Measurements from ENCODE around the gene CNKSR3. TPM values are rescaled to one million over a fixed set of nuclear protein-coding genes. Genes with fewer than 3 reads are reported as not detected.
"Not testable (repeated sequence)": the region's sequence is repeated elsewhere in the genome, so short reads cannot be mapped to it uniquely, and the experiment has no call there.

Gene CNKSR3
- total and polyA plus RNA-seq, 3 experiments from 2014 or later = 0.50 to 0.62 TPM; not detected in 1

DNA sequence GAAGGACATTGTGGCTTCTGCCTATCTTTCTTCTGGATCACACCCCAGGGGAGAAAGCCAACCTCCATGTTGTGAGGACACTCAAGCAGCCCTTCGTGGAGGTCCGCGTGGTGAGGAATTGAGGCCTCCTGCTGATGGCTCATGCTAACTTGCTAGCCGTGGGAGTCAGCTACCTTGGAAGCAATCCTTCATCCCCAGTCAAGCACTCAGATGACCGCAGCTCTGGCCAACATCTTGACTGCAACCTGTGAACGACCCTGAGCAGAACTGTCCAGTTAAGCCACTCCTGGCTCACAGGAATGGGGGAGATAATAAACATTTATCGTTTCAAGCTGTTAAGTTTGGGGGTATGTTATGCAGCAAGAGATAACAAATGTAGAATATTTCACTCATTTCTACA lies 10.9 kb upstream of the CNKSR3 start:
- Mint-ChIP-seq H3K27me3 (peaks cover 0 to 11% of the 10 kb centered on the region in 2 donors), H3K4me3 (no peak overlapping the region), H3K9me3 (no peaks in the 10 kb centered on the region), H3K4me1 (no peaks in the 10 kb centered on the region), H3K36me3 (no peaks in the 10 kb centered on the region), H3K27ac (no peak overlapping the region)
- no peaks in the 10 kb centered on the region for H3K27me3 ChIP-seq (ENCODE audit: insufficient read depth, low read length, poor library complexity, severe bottlenecking)
- no peak overlapping the region for H3K4me3 ChIP-seq (ENCODE audit: low read length)
- no peak overlapping the region for H3K27ac ChIP-seq (ENCODE audit: low read depth, low read length)
- H3K9me3 ChIP-seq (ENCODE audit: low read length) = no peaks in the 10 kb centered on the region
- no peaks in the 10 kb centered on the region for H3K4me1 ChIP-seq (ENCODE audit: insufficient read depth, low read length)
- DNase-seq = no peak
- no peaks in the 10 kb centered on the region for H3K36me3 ChIP-seq (ENCODE audit: insufficient read depth, low read length)
- ChIA-PET CTCF (no interaction called here), POLR2A (no interaction called here)

DNA sequence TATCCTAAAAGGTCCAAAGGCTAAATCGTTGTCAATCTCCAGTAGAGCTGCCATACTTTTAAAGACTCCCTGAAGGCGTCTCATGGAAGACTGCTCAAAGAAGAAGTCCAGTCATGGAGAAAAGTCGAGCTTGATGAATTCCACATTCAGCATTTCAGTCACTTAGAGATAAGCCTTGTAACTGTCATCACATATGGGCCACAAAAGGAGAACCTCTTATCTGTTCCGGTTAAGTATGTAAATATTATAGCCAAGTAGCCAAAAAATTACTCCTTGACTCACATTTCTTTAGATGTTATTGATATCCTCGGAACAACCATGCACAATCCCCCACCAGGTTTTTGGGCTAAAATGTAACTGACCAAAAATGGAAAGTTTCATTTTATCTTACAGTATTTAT lies 9.8 kb upstream of the CNKSR3 start:
- POLR2A ChIA-PET = no interaction called here

DNA sequence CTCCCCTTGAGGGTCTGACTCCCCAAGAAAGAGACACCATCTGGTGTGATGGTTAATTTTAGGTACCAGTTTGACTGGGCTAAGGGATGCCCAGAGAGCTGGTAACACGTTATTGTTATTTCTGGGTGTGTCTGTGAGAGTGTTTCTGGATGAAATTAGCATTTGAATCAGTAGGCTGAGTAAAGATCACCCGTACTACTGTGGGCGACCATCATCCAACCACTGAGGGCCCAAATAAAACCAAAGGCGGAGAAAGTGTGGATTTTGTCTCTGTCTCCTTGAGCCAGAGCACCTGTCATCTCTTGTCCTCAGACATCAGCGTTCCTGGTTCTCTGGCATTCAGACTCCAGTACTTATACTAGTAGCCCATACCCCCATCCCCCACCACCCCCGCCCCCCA lies 7.9 kb upstream of the CNKSR3 start:
- Mint-ChIP-seq H3K9me3 (no peaks in the 10 kb centered on the region), H3K27me3 (peaks cover 4 to 30% of the 10 kb centered on the region in 2 donors), H3K4me1 (no peaks in the 10 kb centered on the region), H3K36me3 (no peaks in the 10 kb centered on the region), H3K4me3 (no peak overlapping the region), H3K27ac (no peak overlapping the region)
- no peaks in the 10 kb centered on the region for H3K9me3 ChIP-seq (ENCODE audit: low read length)
- H3K27me3 ChIP-seq (ENCODE audit: insufficient read depth, low read length, poor library complexity, severe bottlenecking) = no peaks in the 10 kb centered on the region
- H3K4me3 ChIP-seq (ENCODE audit: low read length) = no peak overlapping the region
- no peak overlapping the region for H3K27ac ChIP-seq (ENCODE audit: low read depth, low read length)
- DNase-seq = no peak
- no peaks in the 10 kb centered on the region for H3K4me1 ChIP-seq (ENCODE audit: insufficient read depth, low read length)
- ChIA-PET POLR2A (no interaction called here), CTCF (no interaction called here)
- no peaks in the 10 kb centered on the region for H3K36me3 ChIP-seq (ENCODE audit: insufficient read depth, low read length)

More for the DNA sequence above, 9.8 kb upstream of the CNKSR3 start:
- DNase-seq = no peak
- H3K4me3 Mint-ChIP-seq = no peak overlapping the region
- Histone ChIP-seq H3K4me3 (ENCODE audit: low read length) (no peak overlapping the region), H3K36me3 (ENCODE audit: insufficient read depth, low read length) (no peaks in the 10 kb centered on the region), H3K27ac (ENCODE audit: low read depth, low read length) (no peak overlapping the region), H3K4me1 (ENCODE audit: insufficient read depth, low read length) (no peaks in the 10 kb centered on the region), H3K27me3 (ENCODE audit: insufficient read depth, low read length, poor library complexity, severe bottlenecking) (no peaks in the 10 kb centered on the region), H3K9me3 (ENCODE audit: low read length) (no peaks in the 10 kb centered on the region)
- H3K27ac Mint-ChIP-seq = no peak overlapping the region
- H3K27me3 Mint-ChIP-seq = peaks cover 4 to 20% of the 10 kb centered on the region in 2 donors
- H3K36me3 Mint-ChIP-seq = no peaks in the 10 kb centered on the region
- CTCF ChIA-PET = no interaction called here
- H3K4me1 Mint-ChIP-seq = no peaks in the 10 kb centered on the region
- no peaks in the 10 kb centered on the region for H3K9me3 Mint-ChIP-seq

DNA sequence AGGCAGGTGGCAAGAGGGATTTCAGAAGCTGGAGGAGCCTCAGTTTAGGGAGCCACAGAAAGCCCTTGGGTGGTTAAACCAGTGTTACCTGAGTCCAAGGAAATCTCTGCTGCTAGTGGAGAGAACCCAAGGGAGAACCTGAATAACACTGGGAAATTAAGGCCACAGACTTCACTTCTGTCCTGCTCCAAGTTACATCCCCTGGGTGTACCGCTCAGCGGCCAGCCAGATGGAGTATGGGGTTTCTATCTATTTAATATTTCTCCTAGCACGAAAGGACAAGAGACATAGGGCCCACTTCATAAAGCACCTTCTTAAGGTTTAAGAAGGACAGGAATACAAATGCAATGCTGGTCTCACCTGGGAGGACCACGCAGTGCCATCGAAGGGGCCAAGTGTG lies 5.8 kb upstream of the CNKSR3 start:
- Mint-ChIP-seq H3K4me1 (peaks cover 0 to 4% (median 4%) of the 10 kb centered on the region in 3 donors), H3K27me3 (peaks cover 15 to 46% of the 10 kb centered on the region in 2 donors), H3K9me3 (no peaks in the 10 kb centered on the region), H3K36me3 (no peaks in the 10 kb centered on the region), H3K4me3 (no peak overlapping the region), H3K27ac (no peak overlapping the region)
- Histone ChIP-seq H3K27me3 (ENCODE audit: insufficient read depth, low read length, poor library complexity, severe bottlenecking) (no peaks in the 10 kb centered on the region), H3K36me3 (ENCODE audit: insufficient read depth, low read length) (no peaks in the 10 kb centered on the region), H3K9me3 (ENCODE audit: low read length) (no peaks in the 10 kb centered on the region), H3K4me1 (ENCODE audit: insufficient read depth, low read length) (no peaks in the 10 kb centered on the region), H3K4me3 (ENCODE audit: low read length) (no peak overlapping the region), H3K27ac (ENCODE audit: low read depth, low read length) (no peak overlapping the region)
- POLR2A ChIA-PET = no interaction called here
- DNase-seq = no peak
- CTCF ChIA-PET = no interaction called here

DNA sequence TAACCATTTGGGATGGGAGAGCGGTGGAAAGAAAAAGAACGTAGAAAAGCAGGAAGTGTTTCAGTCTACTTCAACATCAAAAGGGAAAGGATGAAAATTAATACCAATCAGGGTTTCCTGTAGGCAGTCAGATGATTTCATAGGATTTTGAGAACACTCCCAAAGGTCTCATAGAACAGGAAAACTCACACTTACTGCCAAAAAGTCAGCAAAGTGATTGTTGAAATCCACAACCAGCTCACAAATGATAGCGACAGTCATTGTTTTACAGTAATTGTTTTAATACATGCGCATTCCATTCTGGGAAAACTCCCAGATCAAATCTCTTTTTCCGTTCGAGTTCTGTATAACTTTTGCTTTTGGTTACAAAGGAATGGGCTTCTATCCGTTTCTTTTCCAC lies 5.3 kb upstream of the CNKSR3 start:
- no peaks in the 10 kb centered on the region for H3K9me3 Mint-ChIP-seq
- Histone ChIP-seq H3K36me3 (ENCODE audit: insufficient read depth, low read length) (no peaks in the 10 kb centered on the region), H3K4me3 (ENCODE audit: low read length) (no peak overlapping the region), H3K9me3 (ENCODE audit: low read length) (no peaks in the 10 kb centered on the region), H3K4me1 (ENCODE audit: insufficient read depth, low read length) (no peaks in the 10 kb centered on the region), H3K27me3 (ENCODE audit: insufficient read depth, low read length, poor library complexity, severe bottlenecking) (no peaks in the 10 kb centered on the region), H3K27ac (ENCODE audit: low read depth, low read length) (no peak overlapping the region)
- H3K4me1 Mint-ChIP-seq = peaks cover 2 to 5% (median 4%) of the 10 kb centered on the region in 3 donors
- peaks cover 17 to 48% of the 10 kb centered on the region in 2 donors for H3K27me3 Mint-ChIP-seq
- ChIA-PET CTCF (no interaction called here), POLR2A (no interaction called here)
- H3K36me3 Mint-ChIP-seq = no peaks in the 10 kb centered on the region
- DNase-seq = no peak
- no peak overlapping the region for H3K27ac Mint-ChIP-seq
- no peak overlapping the region for H3K4me3 Mint-ChIP-seq

DNA sequence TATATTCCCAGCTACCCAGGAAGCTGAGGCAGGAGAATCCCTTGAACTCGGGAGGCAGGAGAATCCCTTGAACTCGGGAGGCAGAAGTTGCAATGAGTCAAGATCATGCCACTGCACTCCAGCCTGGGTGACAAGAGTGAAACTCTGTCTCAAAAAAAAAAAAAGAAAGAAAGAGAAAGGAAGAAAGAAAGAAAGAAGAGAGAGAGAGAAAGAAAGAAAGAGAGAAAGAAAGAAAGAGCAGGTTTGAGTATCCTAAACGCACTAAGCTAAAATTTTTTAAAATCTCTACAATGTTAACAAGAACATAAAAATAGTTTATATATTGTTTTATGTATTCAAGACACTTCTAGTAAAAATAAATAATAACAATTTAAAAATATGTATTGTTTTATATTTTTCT lies 4.6 kb upstream of the CNKSR3 start:
- H3K9me3 Mint-ChIP-seq = not testable (repeated sequence)

DNA sequence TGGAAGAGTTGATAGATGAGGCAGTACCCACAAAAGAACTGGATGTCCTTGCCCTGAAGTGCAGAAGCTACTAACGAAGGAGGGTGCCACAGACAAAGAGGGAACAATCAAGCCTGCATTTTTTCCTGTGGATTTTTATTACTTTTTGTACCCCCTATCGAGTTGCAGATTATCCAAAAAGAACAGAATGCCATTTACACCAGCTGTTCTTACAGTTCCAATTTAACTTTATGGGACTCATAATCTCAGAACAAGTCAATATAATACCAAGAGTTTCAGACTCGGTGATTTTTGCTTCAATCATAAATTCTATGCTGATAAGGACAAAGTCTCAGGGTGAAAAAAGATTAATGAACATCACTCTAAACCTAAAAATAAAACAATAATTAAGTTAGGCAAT lies 4.0 kb upstream of the CNKSR3 start:
- ChIA-PET POLR2A (no interaction called here), CTCF (no interaction called here)
- no peaks in the 10 kb centered on the region for H3K9me3 Mint-ChIP-seq
- no peaks in the 10 kb centered on the region for H3K36me3 ChIP-seq (ENCODE audit: insufficient read depth, low read length)
- no peaks in the 10 kb centered on the region for H3K4me1 ChIP-seq (ENCODE audit: insufficient read depth, low read length)
- H3K4me3 ChIP-seq (ENCODE audit: low read length) = no peak overlapping the region
- no peaks in the 10 kb centered on the region for H3K27me3 ChIP-seq (ENCODE audit: insufficient read depth, low read length, poor library complexity, severe bottlenecking)
- peaks cover 5 to 8% (median 6%) of the 10 kb centered on the region in 3 donors for H3K4me1 Mint-ChIP-seq
- peaks cover 22 to 46% of the 10 kb centered on the region in 2 donors for H3K27me3 Mint-ChIP-seq
- no peak overlapping the region for H3K27ac Mint-ChIP-seq
- no peak for DNase-seq
- no peak overlapping the region for H3K27ac ChIP-seq (ENCODE audit: low read depth, low read length)
- H3K36me3 Mint-ChIP-seq = no peaks in the 10 kb centered on the region
- H3K4me3 Mint-ChIP-seq = no peak overlapping the region
- H3K9me3 ChIP-seq (ENCODE audit: low read length) = no peaks in the 10 kb centered on the region

More for the DNA sequence above, 4.6 kb upstream of the CNKSR3 start:
- H3K27me3 Mint-ChIP-seq = peaks cover 21 to 46% of the 10 kb centered on the region in 2 donors
- H3K4me1 ChIP-seq (ENCODE audit: insufficient read depth, low read length); H3K4me1 Mint-ChIP-seq; H3K36me3 ChIP-seq (ENCODE audit: insufficient read depth, low read length); H3K36me3 Mint-ChIP-seq; H3K27ac Mint-ChIP-seq; H3K4me3 ChIP-seq (ENCODE audit: low read length); H3K27me3 ChIP-seq (ENCODE audit: insufficient read depth, low read length, poor library complexity, severe bottlenecking); H3K4me3 Mint-ChIP-seq; H3K9me3 ChIP-seq (ENCODE audit: low read length); DNase-seq; H3K27ac ChIP-seq (ENCODE audit: low read depth, low read length); POLR2A ChIA-PET; CTCF ChIA-PET: not testable (repeated sequence)

DNA sequence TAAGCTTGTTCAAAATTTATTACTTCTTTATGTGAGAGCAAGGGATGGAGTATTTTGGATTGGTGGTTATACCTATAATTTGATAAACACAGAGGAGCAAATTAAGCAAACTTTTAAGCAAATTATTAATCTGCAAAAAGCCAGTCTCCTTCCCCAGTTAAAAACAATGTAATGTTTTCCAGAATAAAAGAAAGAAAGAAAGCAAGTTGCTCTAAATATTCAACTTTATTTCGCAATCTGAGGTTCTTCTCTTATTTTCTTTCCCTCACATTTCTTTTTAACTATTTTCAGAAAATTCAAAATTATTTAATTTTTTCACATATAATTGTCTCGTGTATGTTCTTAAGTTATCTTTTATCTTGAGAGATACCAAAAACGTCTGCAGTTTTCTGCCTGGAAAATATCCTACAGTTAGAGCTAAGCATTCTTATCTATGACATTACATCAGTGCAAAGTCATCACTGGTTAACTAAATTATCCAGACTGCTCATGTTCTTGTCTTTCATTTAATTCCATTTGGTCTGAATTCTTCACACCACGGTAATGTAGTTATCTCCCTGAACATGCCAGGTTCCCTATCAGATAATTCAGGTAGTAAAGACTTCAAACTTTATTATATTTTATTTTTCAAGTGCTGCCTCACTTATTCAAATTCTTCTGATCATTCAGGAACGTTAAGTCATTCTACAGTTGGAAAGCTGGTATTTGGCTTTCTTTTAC lies 3.3 kb upstream of the CNKSR3 start:
- ChIA-PET POLR2A (no interaction called here), CTCF (no interaction called here)
- H3K4me3 Mint-ChIP-seq = no peak overlapping the region
- H3K4me3 ChIP-seq (ENCODE audit: low read length) = no peak overlapping the region
- H3K27me3 ChIP-seq (ENCODE audit: insufficient read depth, low read length, poor library complexity, severe bottlenecking) = no peaks in the 10 kb centered on the region
- H3K27me3 Mint-ChIP-seq = peaks cover 28 to 54% of the 10 kb centered on the region in 2 donors
- peaks cover 8 to 15% (median 9%) of the 10 kb centered on the region in 3 donors for H3K4me1 Mint-ChIP-seq
- DNase-seq = no peak
- H3K27ac Mint-ChIP-seq = no peak overlapping the region
- no peaks in the 10 kb centered on the region for H3K36me3 Mint-ChIP-seq
- no peaks in the 10 kb centered on the region for H3K36me3 ChIP-seq (ENCODE audit: insufficient read depth, low read length)
- H3K9me3 ChIP-seq (ENCODE audit: low read length) = no peaks in the 10 kb centered on the region
- H3K4me1 ChIP-seq (ENCODE audit: insufficient read depth, low read length) = no peaks in the 10 kb centered on the region
- no peak overlapping the region for H3K27ac ChIP-seq (ENCODE audit: low read depth, low read length)
- H3K9me3 Mint-ChIP-seq = no peaks in the 10 kb centered on the region

All from CD8-positive, alpha-beta memory T cell (primary cell).